Neural cell (in vitro differentiated cells): ENCODE data around the gene ST6GALNAC3.

ENCODE experiments used
- EP300 ChIP-seq: fragments of 450-650 bp; conservative IDR thresholded peaks from 2 replicates; pipeline ENCODE4 v1.6.1; 2014; ENCODE audit warnings: antibody characterized with exemption, mild to moderate bottlenecking, moderate library complexity; ENCODE audit not compliant: poor library complexity, severe bottlenecking
- SMC3 ChIP-seq: fragments of 450-650 bp; conservative IDR thresholded peaks from 2 replicates; pipeline ENCODE4 v1.6.1; 2014; ENCODE audit warnings: antibody characterized with exemption, mild to moderate bottlenecking, moderate library complexity; ENCODE audit not compliant: poor library complexity
- TF ChIP-seq, protein P1 (sequence below): fragments of 450-650 bp; IDR thresholded peaks from 2 replicates; pipeline ENCODE4 v1.5.1; 2014; ENCODE audit warnings: antibody characterized with exemption, mild to moderate bottlenecking, moderate library complexity; ENCODE audit not compliant: poor library complexity, severe bottlenecking

DNA sequence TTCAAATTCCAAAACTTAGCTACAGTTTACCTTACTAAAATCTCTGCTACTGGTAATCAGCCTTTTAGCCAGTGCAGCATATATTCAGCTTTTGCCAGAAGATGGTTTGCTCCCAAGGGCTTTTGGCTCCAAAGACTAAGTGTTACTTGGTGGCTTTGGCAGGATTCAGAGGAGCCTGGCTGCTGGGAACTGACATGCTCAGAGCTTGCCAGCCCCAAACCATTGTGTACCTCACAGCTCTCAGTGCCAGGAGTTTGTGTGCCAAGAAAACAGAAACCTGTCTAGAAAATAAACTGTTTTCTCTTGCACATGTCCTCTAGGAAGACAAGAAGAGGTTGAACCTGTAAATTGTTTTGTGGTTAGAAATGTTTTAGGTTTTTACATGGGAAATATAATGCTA lies 315.9 kb downstream of the ST6GALNAC3 start:
- TF ChIP-seq, protein P1, sequence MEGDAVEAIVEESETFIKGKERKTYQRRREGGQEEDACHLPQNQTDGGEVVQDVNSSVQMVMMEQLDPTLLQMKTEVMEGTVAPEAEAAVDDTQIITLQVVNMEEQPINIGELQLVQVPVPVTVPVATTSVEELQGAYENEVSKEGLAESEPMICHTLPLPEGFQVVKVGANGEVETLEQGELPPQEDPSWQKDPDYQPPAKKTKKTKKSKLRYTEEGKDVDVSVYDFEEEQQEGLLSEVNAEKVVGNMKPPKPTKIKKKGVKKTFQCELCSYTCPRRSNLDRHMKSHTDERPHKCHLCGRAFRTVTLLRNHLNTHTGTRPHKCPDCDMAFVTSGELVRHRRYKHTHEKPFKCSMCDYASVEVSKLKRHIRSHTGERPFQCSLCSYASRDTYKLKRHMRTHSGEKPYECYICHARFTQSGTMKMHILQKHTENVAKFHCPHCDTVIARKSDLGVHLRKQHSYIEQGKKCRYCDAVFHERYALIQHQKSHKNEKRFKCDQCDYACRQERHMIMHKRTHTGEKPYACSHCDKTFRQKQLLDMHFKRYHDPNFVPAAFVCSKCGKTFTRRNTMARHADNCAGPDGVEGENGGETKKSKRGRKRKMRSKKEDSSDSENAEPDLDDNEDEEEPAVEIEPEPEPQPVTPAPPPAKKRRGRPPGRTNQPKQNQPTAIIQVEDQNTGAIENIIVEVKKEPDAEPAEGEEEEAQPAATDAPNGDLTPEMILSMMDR: no peak
- TF ChIP-seq EP300: no peak
- TF ChIP-seq SMC3: no peak
